IPS DF 6.9 (cell line): ENCODE measurements around the gene ALKBH7.
"Not testable (repeated sequence)": the region's sequence is repeated elsewhere in the genome, so short reads cannot be mapped to it uniquely, and the experiment has no call there.

Experiments used
- DNase-seq: peaks from one replicate; pipeline ENCODE4 v3.0.0-alpha.2; 2013; ENCODE audit warnings: low read depth, low spot score
- H3K27ac ChIP-seq: one replicate; pipeline ENCODE4 v1.5.1; 2013; ENCODE audit warnings: low read length, control low read depth
- H3K27me3 ChIP-seq: 2 replicates; pipeline ENCODE4 v1.6.1; 2013; ENCODE audit warnings: mild to moderate bottlenecking, low read length; ENCODE audit not compliant: control insufficient read depth, insufficient read depth
- H3K36me3 ChIP-seq: 2 replicates; pipeline ENCODE4 v1.6.1; 2013; ENCODE audit warnings: low read length; ENCODE audit not compliant: control insufficient read depth, insufficient read depth
- H3K4me1 ChIP-seq: 2 replicates; pipeline ENCODE4 v1.6.1; 2013; ENCODE audit warnings: low read length; ENCODE audit not compliant: control insufficient read depth, insufficient read depth
- H3K4me3 ChIP-seq: 2 replicates; pipeline ENCODE4 v1.5.1; 2013; ENCODE audit warnings: mild to moderate bottlenecking, low read length
- H3K9me3 ChIP-seq: 2 replicates; pipeline ENCODE4 v1.6.1; 2013; ENCODE audit warnings: low read length, inconsistent platforms; ENCODE audit not compliant: control insufficient read depth, insufficient read depth
- WGBS: extraction: QIAGEN DNeasy Blood & Tissue Kit; methylation state at CpG from one replicate; pipeline ENCODE4 v1.1.7; 2013; ENCODE audit warnings: mixed read lengths, missing lambda C conversion rate; ENCODE audit not compliant: insufficient read length, insufficient coverage; 5-methylcytosine and 5-hydroxymethylcytosine counted together

The ALKBH7 gene

DNA sequence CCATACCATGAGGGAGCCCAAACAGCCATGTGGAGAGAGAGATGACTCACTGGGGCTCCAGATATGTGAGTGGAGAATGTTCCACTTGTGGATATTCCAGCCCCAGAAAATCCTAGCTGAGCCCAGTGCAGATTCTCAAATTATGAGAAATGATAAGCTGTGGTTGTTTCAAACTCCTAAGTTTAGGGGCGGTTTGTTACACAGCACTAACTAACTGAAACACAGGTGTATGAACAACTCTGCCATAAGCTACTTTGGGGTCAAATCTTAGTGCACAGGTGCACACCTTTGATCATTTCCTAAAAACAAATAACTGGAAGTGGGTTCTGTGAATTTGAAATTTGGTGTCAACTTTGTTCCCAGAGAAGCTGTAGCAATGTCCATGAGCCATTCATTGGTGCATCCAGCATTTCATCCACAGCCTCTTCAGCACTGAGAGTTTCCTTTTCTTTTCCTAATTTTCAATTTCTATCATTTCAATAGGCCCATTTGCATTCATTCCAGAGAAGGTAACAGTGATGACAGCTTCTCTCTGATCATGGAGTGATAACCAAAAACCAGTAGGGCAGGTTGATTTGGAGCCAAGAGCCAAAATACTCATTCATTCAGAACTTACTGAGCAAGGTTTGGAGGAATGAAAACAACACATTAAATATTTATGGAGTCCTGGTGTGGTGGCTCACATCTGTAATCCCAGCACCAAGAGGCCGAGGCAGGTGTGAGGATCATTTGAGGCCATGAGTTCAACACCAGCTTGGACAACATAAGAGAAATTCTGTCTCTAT is 20.0 kb upstream of the ALKBH7 start:
- no peak for DNase-seq
- H3K4me1 ChIP-seq: no peaks in the 10 kb centered on the region
- H3K36me3 ChIP-seq: no peaks in the 10 kb centered on the region
- no peaks in the 10 kb centered on the region for H3K27me3 ChIP-seq
- H3K27ac ChIP-seq: no peak overlapping the region
- no peak overlapping the region for H3K4me3 ChIP-seq
- no CpG with 5 or more reads among the region's 2 CpGs for WGBS
- H3K9me3 ChIP-seq: no peaks in the 10 kb centered on the region

DNA sequence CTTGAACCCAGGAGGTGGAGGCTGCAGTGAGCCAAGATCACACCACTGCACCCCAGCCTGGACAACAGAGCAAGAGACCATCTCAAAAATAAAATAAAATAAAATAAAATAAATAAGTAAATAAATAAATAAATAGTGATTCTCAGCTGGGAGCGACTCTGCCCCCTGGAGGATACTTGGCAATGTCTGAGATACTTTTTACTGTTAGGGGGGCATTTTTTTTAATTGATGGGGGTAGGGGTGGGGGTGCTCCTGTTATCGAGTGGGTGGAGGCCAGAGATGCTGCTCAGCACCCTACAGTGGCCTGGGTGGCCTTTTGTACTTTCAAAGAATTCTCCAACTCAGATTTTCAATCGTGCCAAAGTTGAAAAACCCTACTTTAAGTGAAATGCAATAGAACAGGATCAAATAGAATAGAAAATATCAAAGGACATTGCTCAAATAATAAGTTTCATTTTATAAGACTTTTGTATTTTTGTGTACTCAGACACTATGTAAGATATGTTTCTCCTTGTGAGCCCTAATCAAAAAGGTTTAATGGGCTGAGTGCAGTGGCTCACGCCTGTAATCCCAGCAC is 18.4 kb upstream of the ALKBH7 start:
- H3K4me3 ChIP-seq: no peak overlapping the region
- DNase-seq: no peak
- no peaks in the 10 kb centered on the region for H3K27me3 ChIP-seq
- H3K36me3 ChIP-seq: no peaks in the 10 kb centered on the region
- no CpG with 5 or more reads among the region's 4 CpGs for WGBS
- no peaks in the 10 kb centered on the region for H3K4me1 ChIP-seq
- no peaks in the 10 kb centered on the region for H3K9me3 ChIP-seq
- no peak overlapping the region for H3K27ac ChIP-seq

DNA sequence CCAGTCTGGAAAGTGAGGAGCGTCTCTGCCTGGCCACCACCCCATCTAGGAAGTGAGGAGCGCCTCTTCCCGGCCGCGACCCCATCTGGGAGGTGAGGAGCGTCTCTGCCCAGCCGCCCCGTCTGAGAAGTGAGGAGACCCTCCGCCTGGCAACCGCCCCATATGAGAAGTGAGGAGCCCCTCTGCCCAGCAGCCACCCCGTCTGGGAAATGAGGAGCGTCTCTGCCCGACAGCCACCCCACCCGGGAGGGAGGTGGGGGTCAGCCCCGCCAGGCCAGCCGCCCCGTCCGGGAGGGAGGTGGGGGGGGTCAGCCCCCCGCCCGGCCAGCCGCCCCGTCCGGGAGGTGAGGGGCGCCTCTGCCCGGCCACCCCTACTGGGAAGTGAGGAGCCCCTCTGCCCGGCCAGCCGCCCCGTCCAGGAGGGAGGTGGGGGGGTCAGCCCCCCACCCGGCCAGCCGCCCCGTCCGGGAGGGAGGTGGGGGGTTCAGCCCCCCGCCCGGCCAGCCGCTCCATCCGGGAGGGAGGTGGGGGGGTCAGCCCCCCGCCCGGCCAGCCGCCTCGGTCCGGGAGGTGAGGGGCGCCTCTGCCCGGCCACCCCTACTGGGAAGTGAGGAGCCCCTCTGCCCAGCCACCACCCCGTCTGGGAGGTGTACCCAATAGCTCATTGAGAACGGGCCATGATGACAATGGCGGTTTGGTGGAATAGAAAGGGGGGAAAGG is 17.1 kb upstream of the ALKBH7 start:
- no CpG with 5 or more reads among the region's 46 CpGs for whole genome bisulfite sequencing
- not testable (repeated sequence) for H3K4me3 ChIP-seq

DNA sequence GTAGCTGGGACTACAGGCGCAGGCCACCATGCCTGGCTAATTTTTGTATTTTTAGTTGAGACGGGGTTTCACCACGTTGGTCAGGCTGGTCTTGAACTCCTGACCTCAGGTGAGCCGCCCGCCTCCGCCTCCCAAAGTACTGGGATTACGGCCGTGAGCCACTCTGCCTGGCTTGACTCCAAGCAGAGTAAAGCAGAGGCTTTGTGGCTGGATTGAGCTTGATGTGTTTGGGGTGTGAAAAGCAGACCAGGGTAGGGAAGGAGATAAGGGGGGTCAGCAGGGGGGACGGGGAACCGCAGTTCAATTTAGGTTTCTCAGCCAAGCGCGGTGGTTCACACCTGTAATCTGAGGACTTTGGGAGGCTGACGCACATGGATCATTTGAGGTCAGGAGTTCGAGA is 15.4 kb upstream of the ALKBH7 start:
- H3K4me3 ChIP-seq: no peak overlapping the region
- no peaks in the 10 kb centered on the region for H3K27me3 ChIP-seq
- H3K27ac ChIP-seq: no peak overlapping the region
- no peaks in the 10 kb centered on the region for H3K36me3 ChIP-seq
- DNase-seq: no peak
- WGBS: no CpG with 5 or more reads among the region's 14 CpGs
- H3K4me1 ChIP-seq: no peaks in the 10 kb centered on the region
- H3K9me3 ChIP-seq: no peaks in the 10 kb centered on the region

More for the DNA sequence above, 17.1 kb upstream of the ALKBH7 start:
- H3K36me3 ChIP-seq, H3K27me3 ChIP-seq, H3K27ac ChIP-seq, DNase-seq, H3K4me1 ChIP-seq, H3K9me3 ChIP-seq: not testable (repeated sequence)

DNA sequence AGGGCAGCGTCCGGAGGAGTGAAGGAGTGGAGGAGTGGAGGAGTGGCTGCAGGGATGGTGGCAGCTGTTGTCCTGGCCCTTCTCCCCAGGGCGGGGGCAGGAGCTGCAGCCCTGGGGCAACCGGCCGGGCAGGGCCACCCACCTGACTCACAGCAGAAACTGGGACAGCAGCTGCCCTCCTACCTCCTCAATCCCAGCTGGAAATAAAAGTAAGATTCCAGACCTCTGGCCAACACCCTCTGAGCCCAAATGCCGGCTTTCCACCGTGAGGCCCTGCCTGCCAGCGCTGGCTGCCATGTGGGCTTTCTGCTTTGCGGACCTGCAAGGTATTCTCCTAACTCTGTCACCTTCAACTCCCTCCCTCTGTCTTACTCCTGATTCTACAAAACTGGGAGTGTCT is 14.6 kb upstream of the ALKBH7 start:
- Histone ChIP-seq H3K27me3 (no peaks in the 10 kb centered on the region), H3K27ac (no peak overlapping the region), H3K4me1 (no peaks in the 10 kb centered on the region), H3K4me3 (no peak overlapping the region), H3K9me3 (no peaks in the 10 kb centered on the region), H3K36me3 (no peaks in the 10 kb centered on the region)
- DNase-seq: no peak
- no CpG with 5 or more reads among the region's 9 CpGs for WGBS

DNA sequence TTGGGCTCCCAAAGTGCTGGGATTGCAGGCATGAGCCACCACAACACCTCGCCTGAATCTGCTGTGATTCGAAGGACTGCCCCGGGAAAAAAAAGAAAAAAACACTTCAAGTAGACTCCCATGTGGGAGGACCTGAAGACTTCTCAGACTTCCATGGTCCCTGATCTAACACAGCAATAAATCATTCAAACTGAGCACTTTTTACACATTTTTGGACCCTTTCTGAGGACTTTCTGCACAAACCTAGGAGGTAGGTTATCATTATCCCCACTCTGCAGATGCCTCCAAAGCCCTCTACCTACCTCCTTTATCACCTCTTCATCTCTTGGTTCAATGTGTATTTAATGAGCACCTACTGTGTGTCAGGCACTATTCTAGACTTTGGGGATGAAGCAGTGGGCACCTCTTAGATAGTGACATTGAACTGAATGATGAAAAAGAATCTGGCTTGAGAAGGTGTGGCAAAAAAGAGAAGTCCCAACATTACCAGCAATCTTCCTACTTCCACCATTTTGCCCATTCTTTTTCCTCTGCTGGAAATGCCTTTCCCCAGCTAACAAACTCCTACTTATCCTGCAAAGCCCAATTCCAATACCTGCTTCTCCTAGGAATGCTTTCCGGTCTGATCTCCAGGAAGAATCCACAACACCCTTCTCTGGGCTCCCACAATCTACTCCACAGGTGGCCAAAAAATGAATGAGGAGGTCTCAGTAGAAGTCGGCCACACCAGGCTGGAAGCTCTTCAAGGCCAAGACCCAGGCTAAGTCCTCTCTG is 12.8 kb upstream of the ALKBH7 start:
- no CpG with 5 or more reads among the region's 5 CpGs for WGBS
- Histone ChIP-seq H3K27ac (no peak overlapping the region), H3K4me3 (no peak overlapping the region; the same call in 1 of the 2 replicates)

DNA sequence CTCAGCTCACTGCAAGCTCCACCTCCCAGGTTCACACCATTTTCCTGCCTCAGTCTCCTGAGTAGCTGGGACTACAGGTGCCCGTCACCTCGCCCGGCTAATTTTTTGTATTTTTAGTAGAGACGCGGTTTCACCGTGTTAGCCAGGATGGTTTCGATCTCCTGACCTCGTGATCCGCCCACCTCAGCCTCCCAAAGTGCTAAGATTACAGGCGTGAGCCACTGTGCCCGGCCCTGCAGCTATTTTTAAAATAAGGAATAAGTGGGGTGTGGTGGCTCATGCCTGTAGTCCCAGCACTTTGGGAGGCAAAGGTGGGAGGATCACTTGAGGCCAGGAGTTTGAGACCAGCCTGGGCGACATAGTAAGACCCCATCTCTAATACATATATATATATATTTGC is 12.1 kb upstream of the ALKBH7 start:
- H3K27ac ChIP-seq, DNase-seq, H3K27me3 ChIP-seq, H3K36me3 ChIP-seq, H3K4me1 ChIP-seq, H3K4me3 ChIP-seq, H3K9me3 ChIP-seq: not testable (repeated sequence)
- no CpG with 5 or more reads among the region's 12 CpGs for WGBS

More for the DNA sequence above, 12.8 kb upstream of the ALKBH7 start:
- DNase-seq: no peak
- H3K36me3 ChIP-seq: no peaks in the 10 kb centered on the region; the same call in 1 of the 2 replicates
- H3K9me3 ChIP-seq: no peaks in the 10 kb centered on the region
- H3K4me1 ChIP-seq: no peaks in the 10 kb centered on the region
- no peaks in the 10 kb centered on the region for H3K27me3 ChIP-seq

DNA sequence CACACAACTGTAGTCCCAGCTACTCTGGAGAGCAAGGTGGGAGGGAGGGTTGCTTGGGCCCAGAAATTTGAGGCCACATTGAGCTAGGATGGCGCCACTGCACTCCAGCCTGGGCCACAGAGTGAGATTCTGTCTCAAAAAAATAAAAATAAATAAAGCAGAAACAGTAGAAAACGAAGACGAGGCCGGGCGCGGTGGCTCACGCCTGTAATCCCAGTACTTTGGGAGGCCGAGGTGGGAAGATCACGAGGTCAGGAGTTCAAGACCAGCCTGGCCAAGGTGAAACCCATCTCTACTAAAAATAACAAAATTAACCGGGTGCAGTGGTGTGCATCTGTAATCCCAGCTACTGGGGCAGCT is 11.8 kb upstream of the ALKBH7 start:
- not testable (repeated sequence) for H3K27me3 ChIP-seq, H3K4me3 ChIP-seq, H3K4me1 ChIP-seq, DNase-seq, H3K36me3 ChIP-seq, H3K27ac ChIP-seq, H3K9me3 ChIP-seq
- no CpG with 5 or more reads among the region's 10 CpGs for WGBS

DNA sequence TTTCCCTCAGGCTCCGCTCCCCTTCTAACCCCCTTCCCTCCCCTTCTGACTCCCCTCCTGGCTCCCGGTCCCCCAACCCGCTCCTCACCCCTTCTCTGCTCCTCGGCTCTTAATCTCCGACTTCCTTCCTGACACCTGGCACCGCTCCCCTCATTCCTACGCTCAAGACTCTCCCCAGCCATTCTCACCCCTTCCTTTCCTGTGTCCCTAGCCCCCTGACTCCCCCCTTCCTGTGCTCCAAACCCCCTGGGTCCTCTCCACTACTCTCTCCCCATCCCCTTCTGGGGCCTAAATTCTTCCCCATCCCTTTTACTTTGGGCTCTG is 10.6 kb upstream of the ALKBH7 start:
- no CpG with 5 or more reads among the region's 7 CpGs for WGBS
- peaks cover 4% of the 10 kb centered on the region for H3K36me3 ChIP-seq
- H3K27ac ChIP-seq: no peak overlapping the region
- peak overlapping the region; percentile 92 for H3K4me3 ChIP-seq
- no peak for DNase-seq
- no peaks in the 10 kb centered on the region for H3K4me1 ChIP-seq
- H3K9me3 ChIP-seq: no peaks in the 10 kb centered on the region
- H3K27me3 ChIP-seq: no peaks in the 10 kb centered on the region

DNA sequence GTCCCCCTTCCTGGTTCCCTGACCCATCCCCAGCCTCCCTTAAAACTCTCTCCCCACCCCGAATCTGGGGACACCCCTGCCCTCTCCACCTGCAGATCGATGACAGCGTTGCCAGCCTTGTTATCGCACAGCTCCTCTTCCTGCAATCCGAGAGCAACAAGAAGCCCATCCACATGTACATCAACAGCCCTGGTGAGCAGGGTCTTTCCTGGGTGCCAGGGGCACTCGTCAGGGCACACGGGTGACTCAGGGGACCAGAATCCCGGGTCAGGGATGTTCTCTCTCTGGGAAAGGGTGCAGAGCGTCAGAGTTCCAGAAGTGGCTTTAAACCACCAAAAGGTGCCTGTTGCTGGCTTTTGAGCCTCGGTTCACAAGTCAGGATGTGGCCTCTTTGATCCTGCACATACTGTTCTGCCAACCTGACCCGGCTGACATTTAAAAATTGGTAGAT is 10.2 kb upstream of the ALKBH7 start:
- no peak for DNase-seq
- no peaks in the 10 kb centered on the region for H3K4me1 ChIP-seq
- no peaks in the 10 kb centered on the region for H3K9me3 ChIP-seq
- peaks cover 4% of the 10 kb centered on the region for H3K36me3 ChIP-seq
- H3K27ac ChIP-seq: no peak overlapping the region
- H3K27me3 ChIP-seq: no peaks in the 10 kb centered on the region
- peak overlapping the region; percentile 92; the same call in 1 of the 2 replicates for H3K4me3 ChIP-seq
- no CpG with 5 or more reads among the region's 11 CpGs for WGBS
